ENCODE measurements around the gene TTL.
"Not testable (repeated sequence)": the region's sequence is repeated elsewhere in the genome, so short reads cannot be mapped to it uniquely, and the experiment has no call there.

TTL gene

DNA sequence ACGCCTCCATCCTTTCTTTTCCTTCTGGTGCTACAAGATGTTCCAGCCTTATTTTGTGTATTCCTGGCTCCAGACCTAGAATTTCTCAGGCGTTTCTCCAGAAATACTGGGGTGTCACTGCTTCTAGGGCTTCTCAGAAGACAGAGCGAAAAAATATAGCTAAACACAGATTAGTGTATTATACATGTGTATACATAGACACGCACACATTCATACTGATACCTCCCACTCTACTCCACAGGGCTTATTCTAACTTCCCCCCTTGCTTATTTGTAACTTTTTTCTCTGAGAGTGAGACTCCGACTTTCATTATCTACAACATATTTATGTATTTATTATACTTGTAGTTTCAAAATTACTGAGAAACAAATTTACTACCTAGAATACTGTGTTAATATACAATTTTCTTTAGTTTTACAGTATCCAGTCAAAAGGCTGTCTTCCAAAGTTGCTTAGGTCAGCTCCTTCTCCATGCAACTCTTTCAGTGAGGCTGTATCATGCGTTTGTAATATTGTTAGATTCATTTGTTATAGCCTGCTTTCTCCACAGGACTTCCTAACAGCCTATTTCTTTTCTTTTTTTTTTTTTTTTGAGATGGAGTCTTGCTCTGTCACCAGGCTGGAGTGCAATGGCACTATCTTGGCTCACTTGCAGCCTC lies 43.2 kb upstream of the TTL start:
- H3K36me3 ChIP-seq (ENCODE audit: control insufficient read depth, insufficient read depth, low read length); H3K9me3 ChIP-seq (ENCODE audit: control insufficient read depth, low read length); H3K4me3 ChIP-seq (ENCODE audit: insufficient read depth, low read depth, low read length); H3K27ac ChIP-seq (ENCODE audit: insufficient read depth, low read depth, low read length, poor library complexity, severe bottlenecking); H3K4me1 ChIP-seq (ENCODE audit: control insufficient read depth, insufficient read depth, low read length); H3K27me3 ChIP-seq (ENCODE audit: control insufficient read depth, insufficient read depth, low read length, poor library complexity, severe bottlenecking): not testable (repeated sequence)
- 100% methylated on average over 4 of the region's 6 CpGs; no CpG with 5 or more reads in 1 of the 2 experiments for WGBS, 2 experiments

DNA sequence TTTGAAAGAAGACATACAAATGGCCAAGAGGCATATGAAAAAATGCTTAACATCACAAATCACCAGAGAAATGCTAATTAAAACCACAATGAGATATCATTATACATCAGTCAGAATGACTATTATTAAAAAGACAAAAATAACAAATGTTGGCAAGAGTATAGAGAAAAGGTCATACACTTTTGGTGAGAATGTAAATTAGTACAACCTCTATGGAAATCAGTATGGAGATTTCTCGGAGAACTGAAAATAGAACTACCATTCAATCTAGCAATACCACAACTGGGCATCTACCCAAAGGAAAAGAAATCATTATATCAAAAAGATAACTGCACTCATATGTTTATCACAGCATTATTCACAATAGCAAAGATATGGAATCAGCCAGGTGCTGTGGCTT lies 37.7 kb upstream of the TTL start:
- not testable (repeated sequence) for H3K9me3 ChIP-seq (ENCODE audit: control insufficient read depth, low read length); H3K4me1 ChIP-seq (ENCODE audit: control insufficient read depth, insufficient read depth, low read length); H3K27me3 ChIP-seq (ENCODE audit: control insufficient read depth, insufficient read depth, low read length, poor library complexity, severe bottlenecking); H3K4me3 ChIP-seq (ENCODE audit: insufficient read depth, low read depth, low read length); H3K36me3 ChIP-seq (ENCODE audit: control insufficient read depth, insufficient read depth, low read length); H3K27ac ChIP-seq (ENCODE audit: insufficient read depth, low read depth, low read length, poor library complexity, severe bottlenecking)
- no CpG with 5 or more reads among the region's 1 CpG for WGBS, 2 experiments

DNA sequence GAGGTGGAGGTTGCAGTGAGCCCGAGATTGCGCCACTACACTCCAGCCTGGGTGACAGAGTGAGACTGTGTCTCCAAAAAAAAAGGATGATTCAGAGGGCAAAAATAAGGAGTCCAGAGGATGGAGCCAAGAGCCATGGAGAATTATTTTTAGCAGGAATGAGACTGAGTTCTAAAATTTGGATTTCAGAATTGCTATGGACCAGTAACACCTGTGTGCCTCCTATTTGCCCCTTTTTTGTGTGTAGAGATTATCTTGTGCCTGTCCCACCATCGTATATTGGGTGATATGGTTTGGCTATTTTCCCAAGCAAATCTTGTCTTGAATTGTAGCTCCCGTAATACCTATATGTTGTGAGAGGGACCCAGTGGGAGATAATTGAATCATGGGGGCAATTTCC lies 32.1 kb upstream of the TTL start:
- Histone ChIP-seq H3K9me3 (ENCODE audit: control insufficient read depth, low read length) (no peaks in the 10 kb centered on the region), H3K27ac (ENCODE audit: insufficient read depth, low read depth, low read length, poor library complexity, severe bottlenecking) (no peak overlapping the region)
- WGBS, 2 experiments, result 93% methylated on average over 4 of the region's 4 CpGs

GRCh38 chr2:112451317-112451716 lies 30.6 kb upstream of the TTL start:
- Histone ChIP-seq H3K36me3 (ENCODE audit: control insufficient read depth, insufficient read depth, low read length) (no peaks in the 10 kb centered on the region), H3K9me3 (ENCODE audit: control insufficient read depth, low read length) (no peaks in the 10 kb centered on the region), H3K4me1 (ENCODE audit: control insufficient read depth, insufficient read depth, low read length) (no peaks in the 10 kb centered on the region), H3K27ac (ENCODE audit: insufficient read depth, low read depth, low read length, poor library complexity, severe bottlenecking) (no peak overlapping the region), H3K27me3 (ENCODE audit: control insufficient read depth, insufficient read depth, low read length, poor library complexity, severe bottlenecking) (no peaks in the 10 kb centered on the region), H3K4me3 (ENCODE audit: insufficient read depth, low read depth, low read length) (no peak overlapping the region)
- WGBS, 2 experiments, result 93 to 97% methylated on average over 1 of the region's 1 CpG

More for the DNA sequence above, 32.1 kb upstream of the TTL start:
- Histone ChIP-seq H3K36me3 (ENCODE audit: control insufficient read depth, insufficient read depth, low read length) (no peaks in the 10 kb centered on the region), H3K4me3 (ENCODE audit: insufficient read depth, low read depth, low read length) (no peak overlapping the region), H3K4me1 (ENCODE audit: control insufficient read depth, insufficient read depth, low read length) (no peaks in the 10 kb centered on the region), H3K27me3 (ENCODE audit: control insufficient read depth, insufficient read depth, low read length, poor library complexity, severe bottlenecking) (no peaks in the 10 kb centered on the region)

- Histone ChIP-seq H3K9me3 (ENCODE audit: control insufficient read depth, low read length) (no peaks in the 10 kb centered on the region), H3K4me3 (ENCODE audit: insufficient read depth, low read depth, low read length) (no peak overlapping the region), H3K36me3 (ENCODE audit: control insufficient read depth, insufficient read depth, low read length) (no peaks in the 10 kb centered on the region), H3K4me1 (ENCODE audit: control insufficient read depth, insufficient read depth, low read length) (no peaks in the 10 kb centered on the region), H3K27me3 (ENCODE audit: control insufficient read depth, insufficient read depth, low read length, poor library complexity, severe bottlenecking) (no peaks in the 10 kb centered on the region), H3K27ac (ENCODE audit: insufficient read depth, low read depth, low read length, poor library complexity, severe bottlenecking) (no peak overlapping the region)
Measured at GRCh38 chr2:112454586-112454985, 27.4 kb upstream of the TTL start.

- Histone ChIP-seq H3K4me3 (ENCODE audit: insufficient read depth, low read depth, low read length) (no peak overlapping the region), H3K9me3 (ENCODE audit: control insufficient read depth, low read length) (no peaks in the 10 kb centered on the region), H3K27me3 (ENCODE audit: control insufficient read depth, insufficient read depth, low read length, poor library complexity, severe bottlenecking) (no peaks in the 10 kb centered on the region), H3K27ac (ENCODE audit: insufficient read depth, low read depth, low read length, poor library complexity, severe bottlenecking) (no peak overlapping the region), H3K4me1 (ENCODE audit: control insufficient read depth, insufficient read depth, low read length) (no peaks in the 10 kb centered on the region), H3K36me3 (ENCODE audit: control insufficient read depth, insufficient read depth, low read length) (no peaks in the 10 kb centered on the region)
- 84 to 100% methylated on average over 1 of the region's 1 CpG for WGBS, 2 experiments
Measured at GRCh38 chr2:112459372-112459771, 22.6 kb upstream of the TTL start.

- Histone ChIP-seq H3K27ac (ENCODE audit: insufficient read depth, low read depth, low read length, poor library complexity, severe bottlenecking) (no peak overlapping the region), H3K27me3 (ENCODE audit: control insufficient read depth, insufficient read depth, low read length, poor library complexity, severe bottlenecking) (no peaks in the 10 kb centered on the region), H3K9me3 (ENCODE audit: control insufficient read depth, low read length) (no peaks in the 10 kb centered on the region), H3K4me1 (ENCODE audit: control insufficient read depth, insufficient read depth, low read length) (no peaks in the 10 kb centered on the region), H3K36me3 (ENCODE audit: control insufficient read depth, insufficient read depth, low read length) (no peaks in the 10 kb centered on the region), H3K4me3 (ENCODE audit: insufficient read depth, low read depth, low read length) (no peak overlapping the region)
- WGBS, 2 experiments, result 82 to 85% methylated on average over 5 of the region's 5 CpGs
Measured at GRCh38 chr2:112462178-112462577, 19.8 kb upstream of the TTL start.

DNA sequence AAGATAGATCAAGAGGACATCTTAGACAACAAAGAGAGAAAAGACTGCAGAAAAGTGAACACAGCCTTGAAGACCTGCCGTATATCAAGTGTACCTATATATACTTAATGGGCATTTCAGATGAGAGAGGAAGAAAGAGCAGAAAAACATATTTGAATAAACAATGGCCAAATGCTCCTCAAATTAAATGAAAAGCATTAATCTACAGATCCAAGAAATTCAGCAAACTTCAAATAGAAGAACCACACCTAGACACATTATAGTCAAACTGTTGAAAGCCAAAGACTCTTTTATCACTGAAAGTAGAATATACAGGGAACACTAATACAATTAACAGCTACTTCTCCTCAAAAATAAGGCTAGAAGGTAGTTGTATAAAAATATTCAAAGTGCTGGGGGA lies 18.7 kb upstream of the TTL start:
- H3K27me3 ChIP-seq (ENCODE audit: control insufficient read depth, insufficient read depth, low read length, poor library complexity, severe bottlenecking), result no peaks in the 10 kb centered on the region
- 91% methylated on average over 1 of the region's 1 CpG; no CpG with 5 or more reads in 1 of the 2 experiments for WGBS, 2 experiments
- no peaks in the 10 kb centered on the region for H3K4me1 ChIP-seq (ENCODE audit: control insufficient read depth, insufficient read depth, low read length)
- no peaks in the 10 kb centered on the region for H3K36me3 ChIP-seq (ENCODE audit: control insufficient read depth, insufficient read depth, low read length)
- no peaks in the 10 kb centered on the region for H3K9me3 ChIP-seq (ENCODE audit: control insufficient read depth, low read length)
- H3K4me3 ChIP-seq (ENCODE audit: insufficient read depth, low read depth, low read length), result no peak overlapping the region
- H3K27ac ChIP-seq (ENCODE audit: insufficient read depth, low read depth, low read length, poor library complexity, severe bottlenecking), result no peak overlapping the region

GRCh38 chr2:112465382-112465781 lies 16.6 kb upstream of the TTL start:
- H3K36me3 ChIP-seq (ENCODE audit: control insufficient read depth, insufficient read depth, low read length), result no peaks in the 10 kb centered on the region
- H3K4me1 ChIP-seq (ENCODE audit: control insufficient read depth, insufficient read depth, low read length), result no peaks in the 10 kb centered on the region
- H3K27me3 ChIP-seq (ENCODE audit: control insufficient read depth, insufficient read depth, low read length, poor library complexity, severe bottlenecking), result no peaks in the 10 kb centered on the region
- H3K27ac ChIP-seq (ENCODE audit: insufficient read depth, low read depth, low read length, poor library complexity, severe bottlenecking), result no peak overlapping the region
- H3K9me3 ChIP-seq (ENCODE audit: control insufficient read depth, low read length), result no peaks in the 10 kb centered on the region
- H3K4me3 ChIP-seq (ENCODE audit: insufficient read depth, low read depth, low read length), result no peak overlapping the region
- WGBS, 2 experiments, result 70% methylated on average over 3 of the region's 3 CpGs

GRCh38 chr2:112472547-112473263 lies 9.3 kb upstream of the TTL start:
- Histone ChIP-seq H3K27ac (ENCODE audit: insufficient read depth, low read depth, low read length, poor library complexity, severe bottlenecking) (no peak overlapping the region), H3K4me3 (ENCODE audit: insufficient read depth, low read depth, low read length) (no peak overlapping the region), H3K9me3 (ENCODE audit: control insufficient read depth, low read length) (no peaks in the 10 kb centered on the region), H3K27me3 (ENCODE audit: control insufficient read depth, insufficient read depth, low read length, poor library complexity, severe bottlenecking) (no peaks in the 10 kb centered on the region), H3K4me1 (ENCODE audit: control insufficient read depth, insufficient read depth, low read length) (no peaks in the 10 kb centered on the region), H3K36me3 (ENCODE audit: control insufficient read depth, insufficient read depth, low read length) (no peaks in the 10 kb centered on the region)
- WGBS, 2 experiments, result 91 to 93% methylated on average over 6 of the region's 6 CpGs

All from ectodermal cell (in vitro differentiated cells).